GM21723 (cell line): ENCODE measurements around the gene ATP2A1.
A peak's percentile ranks its signal among the peaks of the same experiment; 100 is the strongest.
"Not testable (repeated sequence)": the region's sequence is repeated elsewhere in the genome, so short reads cannot be mapped to it uniquely, and the experiment has no call there.

Source experiments
- ATAC-seq: cut with Tn5 transposase; IDR thresholded peaks from one replicate; pipeline ENCODE4 v1.9.1; 2021; ENCODE audit warnings: mild to moderate bottlenecking, moderate library complexity; ENCODE audit not compliant: unreplicated experiment

Gene ATP2A1

DNA sequence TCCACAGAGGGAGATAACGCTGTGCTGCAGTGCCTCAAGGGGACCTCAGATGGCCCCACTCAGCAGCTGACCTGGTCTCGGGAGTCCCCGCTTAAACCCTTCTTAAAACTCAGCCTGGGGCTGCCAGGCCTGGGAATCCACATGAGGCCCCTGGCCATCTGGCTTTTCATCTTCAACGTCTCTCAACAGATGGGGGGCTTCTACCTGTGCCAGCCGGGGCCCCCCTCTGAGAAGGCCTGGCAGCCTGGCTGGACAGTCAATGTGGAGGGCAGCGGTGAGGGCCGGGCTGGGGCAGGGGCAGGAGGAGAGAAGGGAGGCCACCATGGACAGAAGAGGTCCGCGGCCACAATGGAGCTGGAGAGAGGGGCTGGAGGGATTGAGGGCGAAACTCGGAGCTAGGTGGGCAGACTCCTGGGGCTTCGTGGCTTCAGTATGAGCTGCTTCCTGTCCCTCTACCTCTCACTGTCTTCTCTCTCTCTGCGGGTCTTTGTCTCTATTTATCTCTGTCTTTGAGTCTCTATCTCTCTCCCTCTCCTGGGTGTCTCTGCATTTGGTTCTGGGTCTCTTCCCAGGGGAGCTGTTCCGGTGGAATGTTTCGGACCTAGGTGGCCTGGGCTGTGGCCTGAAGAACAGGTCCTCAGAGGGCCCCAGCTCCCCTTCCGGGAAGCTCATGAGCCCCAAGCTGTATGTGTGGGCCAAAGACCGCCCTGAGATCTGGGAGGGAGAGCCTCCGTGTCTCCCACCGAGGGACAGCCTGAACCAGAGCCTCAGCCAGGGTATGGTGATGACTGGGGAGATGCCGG lies 54.3 kb downstream of the ATP2A1 start:
- ATAC-seq: no peak

- ATAC-seq: no peak
Measured at GRCh38 chr16:28933171-28933570, 54.9 kb downstream of the ATP2A1 start.

GRCh38 chr16:28935346-28935745 lies 57.1 kb downstream of the ATP2A1 start:
- ATAC-seq: no peak

DNA sequence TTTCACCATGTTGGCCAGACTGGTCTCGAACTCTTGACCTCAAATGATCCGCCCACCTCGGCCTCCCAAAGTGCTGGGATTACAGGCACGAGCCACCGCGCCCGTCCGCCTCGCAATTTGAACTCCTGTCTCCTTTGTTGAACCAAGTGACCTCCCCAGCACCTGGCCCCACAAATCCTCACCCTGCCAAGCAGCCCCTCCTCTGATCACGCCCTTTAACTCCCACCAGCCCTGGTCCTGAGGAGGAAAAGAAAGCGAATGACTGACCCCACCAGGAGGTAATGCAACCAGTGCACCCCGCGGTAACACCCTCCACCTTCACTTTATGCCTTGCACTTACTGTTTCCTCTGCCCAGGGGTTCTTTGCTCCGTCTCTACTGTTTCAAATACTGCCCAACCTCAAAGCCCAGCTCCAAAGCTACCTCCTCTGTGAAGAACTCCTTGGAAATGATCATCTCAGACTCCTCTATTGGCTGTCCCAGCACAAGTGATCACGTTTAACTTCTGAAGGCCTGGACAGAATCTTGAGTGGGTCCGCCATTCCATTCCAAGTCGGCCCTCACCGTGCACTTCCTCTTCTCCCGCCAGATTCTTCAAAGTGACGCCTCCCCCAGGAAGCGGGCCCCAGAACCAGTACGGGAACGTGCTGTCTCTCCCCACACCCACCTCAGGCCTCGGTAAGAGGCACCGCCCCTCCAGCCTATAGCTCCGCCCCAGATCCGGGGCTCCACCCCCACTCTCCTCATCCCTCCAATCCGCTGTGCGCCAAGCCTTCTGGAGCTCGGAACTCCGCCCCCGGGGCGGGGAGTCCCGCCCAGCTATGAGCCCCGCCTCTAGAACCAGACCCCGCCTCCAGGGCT lies 57.9 kb downstream of the ATP2A1 start:
- ATAC-seq: peak; percentile 53

DNA sequence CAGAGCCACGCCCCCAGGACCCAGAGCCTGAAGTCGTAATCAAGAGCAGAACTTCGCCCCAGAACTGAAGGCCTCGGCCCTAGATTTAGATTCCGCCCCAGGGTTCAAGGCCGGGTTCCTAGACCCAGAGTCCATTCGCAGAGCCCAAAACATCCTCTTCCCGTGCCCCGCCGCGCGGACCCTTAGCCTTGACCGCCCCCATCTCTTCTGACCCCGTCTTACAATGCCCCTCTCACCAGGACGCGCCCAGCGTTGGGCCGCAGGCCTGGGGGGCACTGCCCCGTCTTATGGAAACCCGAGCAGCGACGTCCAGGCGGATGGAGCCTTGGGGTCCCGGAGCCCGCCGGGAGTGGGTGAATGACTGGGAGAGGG lies 58.5 kb downstream of the ATP2A1 start:
- ATAC-seq: no peak

DNA sequence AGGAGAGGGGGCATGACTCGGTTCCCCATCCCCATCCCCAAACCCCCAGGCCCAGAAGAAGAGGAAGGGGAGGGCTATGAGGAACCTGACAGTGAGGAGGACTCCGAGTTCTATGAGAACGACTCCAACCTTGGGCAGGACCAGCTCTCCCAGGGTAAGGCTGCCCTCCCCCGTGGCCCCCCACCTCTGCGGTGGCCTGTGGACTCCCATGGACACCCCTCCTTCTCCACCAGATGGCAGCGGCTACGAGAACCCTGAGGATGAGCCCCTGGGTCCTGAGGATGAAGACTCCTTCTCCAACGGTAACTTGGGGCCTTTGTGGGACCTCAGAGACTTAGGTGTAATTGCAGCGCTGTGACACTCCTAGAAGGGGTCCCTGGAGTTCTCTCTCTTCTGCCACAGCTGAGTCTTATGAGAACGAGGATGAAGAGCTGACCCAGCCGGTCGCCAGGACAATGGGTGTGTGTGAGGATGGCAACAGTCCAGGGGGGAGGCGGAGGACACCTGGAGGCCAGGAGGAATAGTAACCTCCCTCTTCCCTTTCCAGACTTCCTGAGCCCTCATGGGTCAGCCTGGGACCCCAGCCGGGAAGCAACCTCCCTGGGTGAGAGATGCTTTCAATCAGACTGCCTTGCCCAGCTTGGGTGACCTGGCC lies 59.1 kb downstream of the ATP2A1 start:
- ATAC-seq: no peak

- no peak for ATAC-seq
Measured at GRCh38 chr16:28938721-28939120, 60.4 kb downstream of the ATP2A1 start.

GRCh38 chr16:28939825-28940224 lies 61.5 kb downstream of the ATP2A1 start:
- ATAC-seq: not testable (repeated sequence)

- ATAC-seq: no peak
Measured at GRCh38 chr16:28943281-28943680, 65.0 kb downstream of the ATP2A1 start.

DNA sequence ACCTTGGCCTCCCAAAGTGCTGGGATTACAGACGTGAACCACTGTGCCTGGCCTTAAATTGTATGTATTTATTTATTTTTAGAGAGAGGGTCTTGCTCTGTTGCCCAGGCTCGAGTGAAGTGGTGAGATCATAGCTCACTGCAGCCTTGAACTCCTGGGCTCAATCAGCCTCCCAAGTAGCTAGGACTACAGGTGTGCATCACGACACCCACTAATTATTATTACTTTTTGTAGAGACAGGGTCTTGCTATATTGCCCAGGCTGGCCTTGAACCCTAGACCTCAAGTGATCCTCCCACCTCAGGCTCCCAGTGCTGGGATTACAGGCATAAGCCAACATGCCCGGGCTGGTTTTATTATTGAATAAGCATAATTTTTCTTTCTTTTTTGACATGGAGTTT lies 68.4 kb downstream of the ATP2A1 start:
- no peak for ATAC-seq

GRCh38 chr16:28950648-28951409 lies 72.5 kb downstream of the ATP2A1 start, which contains the start of gene NFATC2IP:
TSS of gene NFATC2IP (plus strand) at chr16:28950937. CDS start at chr16:28951012, 75 bp downstream.
- ATAC-seq: peak; percentile 87

DNA sequence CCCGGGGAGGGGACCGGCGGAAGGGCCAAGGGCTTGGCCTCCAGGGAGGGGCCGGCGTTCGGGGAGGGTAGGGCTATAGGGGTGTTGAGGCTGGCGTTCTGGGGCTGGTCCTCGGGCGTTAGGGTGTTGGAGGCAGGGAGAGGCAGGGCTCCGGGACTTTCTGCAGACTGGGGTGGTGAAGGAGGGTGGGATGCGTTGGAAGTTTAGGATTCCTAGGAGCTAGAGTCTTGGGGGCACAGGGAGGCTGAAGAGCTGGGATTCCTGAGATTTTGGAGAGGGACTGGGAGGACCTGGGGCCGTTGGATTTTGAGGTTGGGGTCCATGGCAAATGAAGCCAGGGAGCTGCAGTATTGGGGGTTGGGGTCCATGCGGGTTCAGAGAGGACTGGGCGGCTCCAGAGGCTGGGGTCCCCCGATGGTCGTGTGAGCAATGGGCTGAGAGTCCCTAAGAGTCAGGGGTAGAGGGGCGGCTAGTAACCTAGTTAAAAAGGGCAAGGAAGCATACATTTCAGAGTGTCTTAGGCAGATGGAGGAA lies 73.2 kb downstream of the ATP2A1 start:
- no peak for ATAC-seq
